Measurements from ENCODE around the gene FADS6.
"Not testable (repeated sequence)": the region's sequence is repeated elsewhere in the genome, so short reads cannot be mapped to it uniquely, and the experiment has no call there.

The FADS6 gene

GRCh38 chr17:74906214-74906793, 12.9 kb upstream of the FADS6 start:
- not testable (repeated sequence) for H3K4me1 ChIP-seq (ENCODE audit: control insufficient read depth in 1 of 2, insufficient read depth in 2 of 2, low read length in 2 of 2); H3K27ac ChIP-seq (ENCODE audit: low read depth, low read length); H3K9ac ChIP-seq (ENCODE audit: low read depth in 1 of 2, low read length in 2 of 2); H3K9me3 ChIP-seq (ENCODE audit: control insufficient read depth in 1 of 2, low read length in 2 of 2); H3K4me3 ChIP-seq (ENCODE audit: low read depth in 1 of 2, low read length in 2 of 2); H3K36me3 ChIP-seq (ENCODE audit: control insufficient read depth in 1 of 2, insufficient read depth in 2 of 2, low read length in 2 of 2)
- H3K27me3 ChIP-seq (ENCODE audit: control insufficient read depth in 1 of 2, insufficient read depth in 2 of 2, low read length in 2 of 2) = peaks cover 11 to 18% of the 10 kb centered on the region in 2 donors

GRCh38 chr17:74904687-74905409, 11.4 kb upstream of the FADS6 start:
- Histone ChIP-seq H3K27me3 (ENCODE audit: control insufficient read depth in 1 of 2, insufficient read depth in 2 of 2, low read length in 2 of 2) (peaks cover 11 to 20% of the 10 kb centered on the region in 2 donors), H3K4me3 (ENCODE audit: low read depth in 1 of 2, low read length in 2 of 2) (no peak overlapping the region), H3K9me3 (ENCODE audit: control insufficient read depth in 1 of 2, low read length in 2 of 2) (no peaks in the 10 kb centered on the region), H3K36me3 (ENCODE audit: control insufficient read depth in 1 of 2, insufficient read depth in 2 of 2, low read length in 2 of 2) (no peaks in the 10 kb centered on the region), H3K4me1 (ENCODE audit: control insufficient read depth in 1 of 2, insufficient read depth in 2 of 2, low read length in 2 of 2) (no peaks in the 10 kb centered on the region), H3K27ac (ENCODE audit: low read depth, low read length) (no peak overlapping the region), H3K9ac (ENCODE audit: low read depth in 1 of 2, low read length in 2 of 2) (no peak overlapping the region)

- Histone ChIP-seq H3K9me3 (ENCODE audit: control insufficient read depth in 1 of 2, low read length in 2 of 2) (no peaks in the 10 kb centered on the region), H3K27me3 (ENCODE audit: control insufficient read depth in 1 of 2, insufficient read depth in 2 of 2, low read length in 2 of 2) (peaks cover 11 to 20% of the 10 kb centered on the region in 2 donors), H3K9ac (ENCODE audit: low read depth in 1 of 2, low read length in 2 of 2) (no peak overlapping the region), H3K4me3 (ENCODE audit: low read depth in 1 of 2, low read length in 2 of 2) (no peak overlapping the region), H3K4me1 (ENCODE audit: control insufficient read depth in 1 of 2, insufficient read depth in 2 of 2, low read length in 2 of 2) (no peaks in the 10 kb centered on the region), H3K36me3 (ENCODE audit: control insufficient read depth in 1 of 2, insufficient read depth in 2 of 2, low read length in 2 of 2) (no peaks in the 10 kb centered on the region), H3K27ac (ENCODE audit: low read depth, low read length) (no peak overlapping the region)
Observed at GRCh38 chr17:74903671-74904070, 10.2 kb upstream of the FADS6 start.

- no peak overlapping the region for H3K27ac ChIP-seq (ENCODE audit: low read depth, low read length)
- no peaks in the 10 kb centered on the region for H3K4me1 ChIP-seq (ENCODE audit: control insufficient read depth in 1 of 2, insufficient read depth in 2 of 2, low read length in 2 of 2)
- H3K27me3 ChIP-seq (ENCODE audit: control insufficient read depth in 1 of 2, insufficient read depth in 2 of 2, low read length in 2 of 2) = peaks cover 11 to 20% of the 10 kb centered on the region in 2 donors
- H3K9ac ChIP-seq (ENCODE audit: low read depth in 1 of 2, low read length in 2 of 2) = no peak overlapping the region
- H3K9me3 ChIP-seq (ENCODE audit: control insufficient read depth in 1 of 2, low read length in 2 of 2) = no peaks in the 10 kb centered on the region
- H3K36me3 ChIP-seq (ENCODE audit: control insufficient read depth in 1 of 2, insufficient read depth in 2 of 2, low read length in 2 of 2) = no peaks in the 10 kb centered on the region
- no peak overlapping the region for H3K4me3 ChIP-seq (ENCODE audit: low read depth in 1 of 2, low read length in 2 of 2)
Observed at GRCh38 chr17:74903034-74903433, 9.6 kb upstream of the FADS6 start.

- H3K27me3 ChIP-seq (ENCODE audit: control insufficient read depth in 1 of 2, insufficient read depth in 2 of 2, low read length in 2 of 2) = peaks cover 14 to 24% of the 10 kb centered on the region in 2 donors
- H3K9ac ChIP-seq (ENCODE audit: low read depth in 1 of 2, low read length in 2 of 2) = no peak overlapping the region
- no peaks in the 10 kb centered on the region for H3K36me3 ChIP-seq (ENCODE audit: control insufficient read depth in 1 of 2, insufficient read depth in 2 of 2, low read length in 2 of 2)
- H3K27ac ChIP-seq (ENCODE audit: low read depth, low read length) = no peak overlapping the region
- no peaks in the 10 kb centered on the region for H3K4me1 ChIP-seq (ENCODE audit: control insufficient read depth in 1 of 2, insufficient read depth in 2 of 2, low read length in 2 of 2)
- H3K4me3 ChIP-seq (ENCODE audit: low read depth in 1 of 2, low read length in 2 of 2) = no peak overlapping the region
- no peaks in the 10 kb centered on the region for H3K9me3 ChIP-seq (ENCODE audit: control insufficient read depth in 1 of 2, low read length in 2 of 2)
Observed at GRCh38 chr17:74901353-74902135, 8.1 kb upstream of the FADS6 start.

- Histone ChIP-seq H3K4me1 (ENCODE audit: control insufficient read depth in 1 of 2, insufficient read depth in 2 of 2, low read length in 2 of 2) (no peaks in the 10 kb centered on the region), H3K9ac (ENCODE audit: low read depth in 1 of 2, low read length in 2 of 2) (no peak overlapping the region), H3K27ac (ENCODE audit: low read depth, low read length) (no peak overlapping the region), H3K9me3 (ENCODE audit: control insufficient read depth in 1 of 2, low read length in 2 of 2) (no peaks in the 10 kb centered on the region), H3K27me3 (ENCODE audit: control insufficient read depth in 1 of 2, insufficient read depth in 2 of 2, low read length in 2 of 2) (peaks cover 22 to 31% of the 10 kb centered on the region in 2 donors), H3K36me3 (ENCODE audit: control insufficient read depth in 1 of 2, insufficient read depth in 2 of 2, low read length in 2 of 2) (no peaks in the 10 kb centered on the region), H3K4me3 (ENCODE audit: low read depth in 1 of 2, low read length in 2 of 2) (no peak overlapping the region)
Observed at GRCh38 chr17:74900208-74900607, 6.8 kb upstream of the FADS6 start.

- no peak overlapping the region for H3K4me3 ChIP-seq (ENCODE audit: low read depth in 1 of 2, low read length in 2 of 2)
- no peaks in the 10 kb centered on the region for H3K36me3 ChIP-seq (ENCODE audit: control insufficient read depth in 1 of 2, insufficient read depth in 2 of 2, low read length in 2 of 2)
- no peak overlapping the region for H3K27ac ChIP-seq (ENCODE audit: low read depth, low read length)
- H3K27me3 ChIP-seq (ENCODE audit: control insufficient read depth in 1 of 2, insufficient read depth in 2 of 2, low read length in 2 of 2) = peaks cover 23 to 25% of the 10 kb centered on the region in 2 donors
- H3K9ac ChIP-seq (ENCODE audit: low read depth in 1 of 2, low read length in 2 of 2) = no peak overlapping the region
- H3K9me3 ChIP-seq (ENCODE audit: control insufficient read depth in 1 of 2, low read length in 2 of 2) = no peaks in the 10 kb centered on the region
- H3K4me1 ChIP-seq (ENCODE audit: control insufficient read depth in 1 of 2, insufficient read depth in 2 of 2, low read length in 2 of 2) = no peaks in the 10 kb centered on the region
Observed at GRCh38 chr17:74898376-74898946, 5.0 kb upstream of the FADS6 start.

GRCh38 chr17:74893936-74894671, 671 bp upstream of the FADS6 start:
- Histone ChIP-seq H3K27me3 (ENCODE audit: control insufficient read depth in 1 of 2, insufficient read depth in 2 of 2, low read length in 2 of 2) (peaks cover 29 to 36% of the 10 kb centered on the region in 2 donors), H3K27ac (ENCODE audit: low read depth, low read length) (no peak overlapping the region), H3K4me3 (ENCODE audit: low read depth in 1 of 2, low read length in 2 of 2) (no peak overlapping the region), H3K36me3 (ENCODE audit: control insufficient read depth in 1 of 2, insufficient read depth in 2 of 2, low read length in 2 of 2) (no peaks in the 10 kb centered on the region), H3K9ac (ENCODE audit: low read depth in 1 of 2, low read length in 2 of 2) (no peak overlapping the region), H3K4me1 (ENCODE audit: control insufficient read depth in 1 of 2, insufficient read depth in 2 of 2, low read length in 2 of 2) (no peaks in the 10 kb centered on the region), H3K9me3 (ENCODE audit: control insufficient read depth in 1 of 2, low read length in 2 of 2) (no peaks in the 10 kb centered on the region)

- Histone ChIP-seq H3K36me3 (ENCODE audit: control insufficient read depth in 1 of 2, insufficient read depth in 2 of 2, low read length in 2 of 2) (no peaks in the 10 kb centered on the region), H3K27ac (ENCODE audit: low read depth, low read length) (no peak overlapping the region), H3K27me3 (ENCODE audit: control insufficient read depth in 1 of 2, insufficient read depth in 2 of 2, low read length in 2 of 2) (peaks cover 29 to 43% of the 10 kb centered on the region in 2 donors), H3K4me1 (ENCODE audit: control insufficient read depth in 1 of 2, insufficient read depth in 2 of 2, low read length in 2 of 2) (no peaks in the 10 kb centered on the region), H3K4me3 (ENCODE audit: low read depth in 1 of 2, low read length in 2 of 2) (peak overlapping the region in 1 of 2 donors; percentile 45), H3K9ac (ENCODE audit: low read depth in 1 of 2, low read length in 2 of 2) (no peak overlapping the region), H3K9me3 (ENCODE audit: control insufficient read depth in 1 of 2, low read length in 2 of 2) (no peaks in the 10 kb centered on the region)
Observed at GRCh38 chr17:74892013-74892841, 1.2 kb downstream of the FADS6 start.
